A549 (cell line): Measurements from ENCODE around the gene FOXS1. TPM values are rescaled to one million over a fixed set of nuclear protein-coding genes. Genes with fewer than 3 reads are reported as not detected.

Experiments
- ATAC-seq, 2 experiments: fragments of 200-7000 bp in 1 of 2; fragments of >200 bp in 1 of 2; cut with Nextera tagmentation in 1 of 2; cut with Tn5 transposase in 1 of 2; 3 replicates each; pipeline versions ENCODE4 v1.8.0 to v1.9.1; 2018 to 2020; ENCODE audit warnings: mild to moderate bottlenecking in 1 of 2, moderate library complexity in 1 of 2
- CTCF ChIA-PET: fragments of 300-600 bp; sonication (Branson Sonifier 250); formaldehyde crosslinking; extraction: SDS; loops from one replicate; lab custom pipeline; 2021; ENCODE audit warnings: antibody characterized with exemption, inconsistent platforms; lab: Yijun Ruan, JAX
- POLR2A ChIA-PET: fragments of 350-600 bp; formaldehyde crosslinking; extraction: SDS; loops from one replicate; lab custom pipeline; 2021; ENCODE audit warnings: antibody characterized with exemption, inconsistent platforms; lab: Yijun Ruan, JAX
- DNase-seq, 2 experiments: peaks; one replicate each; pipeline versions ENCODE4 v3.0.0 to v3.0.0-alpha.2; 2011 to 2016; ENCODE audit warnings: low read depth in 1 of 2, low spot score in 1 of 2
- FAIRE-seq: peaks from 2 replicates; lab custom pipeline; 2011; peaks lifted over from hg19 to GRCh38; lab: Jason Lieb, UNC
- H3K27ac ChIP-seq, 2 experiments: fragments of >200 bp; sonication (Bioruptor Twin); formaldehyde crosslinking; 3 replicates each; pipeline ENCODE4 v1.5.1; 2016 to 2017
- H3K4me1 ChIP-seq: fragments of >200 bp; sonication (Bioruptor Twin); formaldehyde crosslinking; 3 replicates; pipeline ENCODE4 v1.6.1; 2016
- H3K4me2 ChIP-seq: fragments of >200 bp; sonication (Bioruptor Twin); formaldehyde crosslinking; 3 replicates; pipeline ENCODE4 v1.6.1; 2016
- H3K4me3 ChIP-seq: fragments of >200 bp; sonication (Bioruptor Twin); formaldehyde crosslinking; 3 replicates; pipeline ENCODE4 v1.5.1; 2016
- H3K9me3 ChIP-seq: fragments of >200 bp; sonication (Bioruptor Twin); formaldehyde crosslinking; 3 replicates; pipeline ENCODE4 v1.6.1; 2016
- CHD2 ChIP-seq: fragments of 150-350 bp; IDR thresholded peaks from 2 replicates; pipeline ENCODE4 v1.6.1; 2014; ENCODE audit warnings: low read length; ENCODE audit not compliant: partially characterized antibody
- EHMT2 ChIP-seq: fragments of 200-600 bp; sonication (generic); IDR thresholded peaks from 2 replicates; pipeline ENCODE4 v1.6.1; 2016; ENCODE audit warnings: antibody characterized with exemption, low read depth, mild to moderate bottlenecking, moderate library complexity
- EP300 ChIP-seq, 2 experiments: fragments of >200 bp; sonication (Bioruptor Twin); formaldehyde crosslinking; IDR thresholded peaks; 2 replicates in 1 of 2; 3 replicates in 1 of 2; pipeline ENCODE4 v1.6.1; 2016 to 2017
- FOSL2 ChIP-seq, 2 experiments: fragments of 450-650 bp in 1 of 2; fragments of >200 bp in 1 of 2; sonication (Bioruptor Twin) in 1 of 2; formaldehyde crosslinking; IDR thresholded peaks; 2 replicates each; pipeline versions ENCODE4 v1.5.0 to v1.6.1; 2016 to 2020; ENCODE audit warnings: mild to moderate bottlenecking in 1 of 2, moderate library complexity in 1 of 2
- HDAC2 ChIP-seq: fragments of 200-600 bp; sonication (generic); IDR thresholded peaks from 2 replicates; pipeline ENCODE4 v1.6.1; 2016
- HOXA7 ChIP-seq: fragments of 250-450 bp; sonication (Bioruptor Pico); IDR thresholded peaks from 2 replicates; pipeline ENCODE4 v1.5.0; 2020; ENCODE audit warnings: mild to moderate bottlenecking, moderate library complexity
- KDM5A ChIP-seq: fragments of 200-600 bp; sonication (generic); IDR thresholded peaks from 2 replicates; pipeline ENCODE4 v1.6.1; 2016; ENCODE audit warnings: antibody characterized with exemption, mild to moderate bottlenecking
- MAFK ChIP-seq: fragments of 450-650 bp; IDR thresholded peaks from 2 replicates; pipeline ENCODE4 v1.6.1; 2014; ENCODE audit not compliant: partially characterized antibody
- NFE2L2 ChIP-seq: fragments of 150-350 bp; conservative IDR thresholded peaks from 2 replicates; pipeline ENCODE4 v1.6.1; 2014; ENCODE audit warnings: low read length
- RAD21 ChIP-seq, 2 experiments: fragments of >200 bp in 1 of 2; sonication (Bioruptor Twin) in 1 of 2; formaldehyde crosslinking in 1 of 2; IDR thresholded peaks in 1 of 2; conservative IDR thresholded peaks in 1 of 2; 2 replicates in 1 of 2; 3 replicates in 1 of 2; pipeline ENCODE4 v1.6.1; 2012 to 2018; ENCODE audit warnings: inconsistent platforms in 1 of 2
- ZC3H11A ChIP-seq: fragments of 450-650 bp; IDR thresholded peaks from 2 replicates; pipeline ENCODE4 v1.6.1; 2014; ENCODE audit warnings: antibody characterized with exemption, mild to moderate bottlenecking
- ZFP36 ChIP-seq: fragments of 450-650 bp; IDR thresholded peaks from 2 replicates; pipeline ENCODE4 v1.6.1; 2014; ENCODE audit warnings: borderline replicate concordance; ENCODE audit not compliant: partially characterized antibody
- ZSCAN20 ChIP-seq: fragments of 250-450 bp; sonication (Bioruptor Pico); IDR thresholded peaks from 2 replicates; pipeline ENCODE4 v1.8.0; 2022; ENCODE audit warnings: mild to moderate bottlenecking, moderate library complexity
- WGBS: methylation state at CpG from one replicate; pipeline ENCODE4 v1.1.6; 2017; ENCODE audit errors: missing lambda C conversion rate; 5-methylcytosine and 5-hydroxymethylcytosine counted together
- polyA plus RNA-seq, 4 experiments: library from polyadenylated mRNA; depleted of rRNA in 3 of 4; stranded (reverse); fragments of >200 nt; fragmentation: RNase III in 1 of 4; extraction: RNeasy Plus Mini Kit Qiagen cat#74134 plus additional on column Dnase treatment in 1 of 4; gene quantifications; 2 replicates in 3 of 4; 3 replicates in 1 of 4; pipeline ENCODE4 v1.2.3, GENCODE V29; 2011 to 2017
- TF ChIP-seq, protein P1 (sequence below): fragments of 250-450 bp; sonication (Bioruptor Pico); IDR thresholded peaks from 2 replicates; pipeline ENCODE4 v1.5.0; 2020; ENCODE audit warnings: low read depth, mild to moderate bottlenecking, moderate library complexity
- TF ChIP-seq, protein P2 (sequence below): IDR thresholded peaks from 2 replicates; pipeline ENCODE4 v1.6.1; 2012
- TF ChIP-seq, protein P3 (sequence below): fragments of 150-350 bp; IDR thresholded peaks from 2 replicates; pipeline ENCODE4 v1.6.1; 2014; ENCODE audit warnings: low read depth, mild to moderate bottlenecking, low read length
- TF ChIP-seq, protein P4 (sequence below): fragments of 200-600 bp; sonication (generic); IDR thresholded peaks from 2 replicates; pipeline ENCODE4 v1.6.1; 2016; ENCODE audit warnings: antibody characterized with exemption, mild to moderate bottlenecking, moderate library complexity
- TF ChIP-seq, protein P5 (sequence below): fragments of >200 bp; sonication (Bioruptor Twin); formaldehyde crosslinking; IDR thresholded peaks from 3 replicates; pipeline ENCODE4 v1.6.1; 2016

Gene FOXS1
- polyA plus RNA-seq, 2 of the 4 experiments (the other 2 are of a cell fraction), result 1.5 to 3.7 TPM

DNA sequence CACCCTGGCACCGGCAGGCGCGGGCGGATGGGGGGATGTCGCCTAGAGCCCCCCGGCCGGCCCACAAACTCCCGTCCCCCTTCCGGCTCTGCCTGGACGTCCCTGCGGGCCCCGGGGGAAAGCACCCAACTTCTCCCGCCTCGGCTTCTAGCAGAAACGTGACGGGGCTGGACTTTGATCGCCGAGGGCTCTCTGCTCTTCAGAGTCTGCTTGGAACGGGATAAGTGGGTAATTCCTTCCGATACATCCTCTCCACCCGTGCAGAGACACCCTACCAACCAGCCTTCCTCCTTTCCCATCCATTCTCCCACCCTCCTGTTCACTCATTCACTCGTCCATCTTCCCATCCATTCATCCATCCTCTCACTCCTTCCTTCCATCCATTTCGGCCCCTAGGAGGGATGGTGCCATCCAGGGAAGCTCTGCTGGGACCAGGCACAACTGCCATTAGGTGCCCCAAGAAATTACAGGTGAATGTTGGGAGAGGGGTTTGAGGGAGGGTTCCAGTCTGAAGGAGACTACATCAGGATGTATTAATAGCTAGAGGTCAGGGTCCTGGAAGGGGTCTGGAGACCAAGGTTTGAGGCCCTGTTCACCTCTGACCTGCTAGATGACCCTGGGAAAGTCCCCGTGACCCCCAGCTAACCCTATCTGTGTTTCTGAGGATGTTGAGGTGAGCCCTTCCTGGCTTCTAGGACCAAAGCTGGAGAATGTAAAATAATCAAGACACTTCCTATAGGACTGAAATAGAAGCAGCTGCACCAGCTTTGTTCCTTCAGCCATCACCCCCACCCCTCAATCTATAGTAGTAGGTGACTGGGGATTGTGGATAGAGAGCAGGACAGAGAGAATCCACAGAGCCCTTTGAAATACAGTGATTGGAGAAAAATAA, 25.6 kb upstream of the FOXS1 start:
- ChIA-PET POLR2A (interaction anchor here (1.3 kb wide), 1 partner anchor 9 kb away, joined by 5 read pairs; no protein-coding TSS in a partner anchor), CTCF (interaction anchor here (0.9 to 3.9 kb wide), 9 partner anchors 8 to 81 kb away, joined by 3 to 22 read pairs (median 6); partner anchors contain the start of genes FOXS1 and PDRG1)
- Histone ChIP-seq H3K27ac (peak overlapping the region; percentile 66 to 90), H3K4me2 (peak overlapping the region; percentile 99), H3K4me3 (peak overlapping the region; percentile 70)
- DNase-seq, result no peak
- no peak; a peak in 2 of 6 replicates for ATAC-seq
- TF ChIP-seq KDM5A, result no peak
- TF ChIP-seq, protein P1, sequence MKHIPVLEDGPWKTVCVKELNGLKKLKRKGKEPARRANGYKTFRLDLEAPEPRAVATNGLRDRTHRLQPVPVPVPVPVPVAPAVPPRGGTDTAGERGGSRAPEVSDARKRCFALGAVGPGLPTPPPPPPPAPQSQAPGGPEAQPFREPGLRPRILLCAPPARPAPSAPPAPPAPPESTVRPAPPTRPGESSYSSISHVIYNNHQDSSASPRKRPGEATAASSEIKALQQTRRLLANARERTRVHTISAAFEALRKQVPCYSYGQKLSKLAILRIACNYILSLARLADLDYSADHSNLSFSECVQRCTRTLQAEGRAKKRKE (CRISPR knock-in tag), result no peak
- TF ChIP-seq, all 56 proteins: peak for 0
- Histone ChIP-seq H3K9me3 (no peaks in the 10 kb centered on the region), H3K4me1 (peaks cover 12% of the 10 kb centered on the region; the same call in 2 of the 3 replicates)
- no peak for FAIRE-seq
- WGBS, result 31% methylated on average over 17 of the region's 24 CpGs

DNA sequence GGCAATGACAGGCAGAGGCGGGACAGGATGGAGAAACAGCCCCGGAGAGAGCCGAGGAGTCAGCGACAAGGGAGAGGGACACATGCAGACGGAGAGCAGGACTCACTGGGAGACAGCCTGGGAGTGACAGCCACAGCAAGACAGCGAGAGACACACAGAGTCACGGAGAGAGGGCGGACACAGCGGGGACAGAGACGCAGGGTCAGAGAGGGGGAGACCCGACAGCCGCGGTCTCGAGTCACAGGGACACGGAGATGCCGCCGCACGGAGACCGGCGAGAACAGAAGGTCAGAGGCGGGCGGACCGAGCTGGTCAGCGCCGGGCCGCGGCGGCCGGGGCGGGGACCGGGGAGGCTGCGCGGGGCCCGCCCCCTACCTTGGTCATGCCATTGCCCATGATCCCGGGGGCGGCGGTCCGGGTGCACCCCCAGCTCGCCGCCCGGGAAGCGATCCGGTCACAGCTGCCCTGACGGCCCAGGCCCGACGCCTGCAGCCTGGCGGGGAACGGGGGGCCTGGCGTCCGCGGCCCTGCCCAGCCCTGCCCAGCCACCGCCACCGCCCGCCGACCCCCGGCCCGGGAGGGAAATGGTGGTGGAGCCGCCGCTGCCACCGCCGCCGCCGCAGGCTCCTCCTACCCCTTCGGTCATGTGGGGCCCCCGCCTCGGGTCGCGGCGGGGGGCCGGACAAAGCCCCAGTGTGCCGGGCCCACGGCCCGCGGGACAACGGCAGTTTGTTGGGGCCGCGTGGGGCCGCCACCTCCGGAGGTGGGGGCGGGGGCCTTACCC, 24.7 kb upstream of the FOXS1 start, which contains the start of the genes DUSP15 and TTLL9:
DUSP15 (minus strand) TSS at position 586 of the 784 bp plus-strand sequence; CDS start at position 396, 190 bp downstream.
TTLL9 (plus strand) TSS at position 693 of the 784 bp plus-strand sequence. CDS start 493 bp downstream, outside the sequence.
- peak within 1 kb of the TSS; percentile 99 for H3K4me2 ChIP-seq
- H3K9me3 ChIP-seq, result no peaks in the 10 kb centered on the region
- DNase-seq, result no peak
- 9% methylated on average over 22 of the region's 80 CpGs for WGBS
- ATAC-seq, result peak; percentile 66 to 83
- CTCF ChIA-PET, result interaction anchor here (1.3 to 3.4 kb wide), 3 partner anchors 12 to 23 kb away, joined by 4 to 10 read pairs (median 6); no protein-coding TSS in a partner anchor
- H3K4me1 ChIP-seq, result peaks cover 12% of the 10 kb centered on the region; the same call in 2 of the 3 replicates
- TF ChIP-seq MAFK (no peak), FOSL2 (IDR thresholded peaks at IDR 0.05) (no peak), FOSL2 (CRISPR knock-in tag; IDR thresholded peaks at IDR 0.05) (no peak), EP300 (IDR thresholded peaks at IDR 0.05) (no peak), ZC3H11A (no peak), CHD2 (no peak), RAD21 (conservative IDR thresholded peaks at IDR 0.05 in 1 of 2, IDR thresholded peaks at IDR 0.05 in 1 of 2) (no peak), EHMT2 (no peak), ZSCAN20 (CRISPR knock-in tag) (no peak), ZFP36 (no peak), KDM5A (no peak), HDAC2 (no peak), HOXA7 (CRISPR knock-in tag) (no peak), NFE2L2 (no peak)
- TF ChIP-seq, protein P2, sequence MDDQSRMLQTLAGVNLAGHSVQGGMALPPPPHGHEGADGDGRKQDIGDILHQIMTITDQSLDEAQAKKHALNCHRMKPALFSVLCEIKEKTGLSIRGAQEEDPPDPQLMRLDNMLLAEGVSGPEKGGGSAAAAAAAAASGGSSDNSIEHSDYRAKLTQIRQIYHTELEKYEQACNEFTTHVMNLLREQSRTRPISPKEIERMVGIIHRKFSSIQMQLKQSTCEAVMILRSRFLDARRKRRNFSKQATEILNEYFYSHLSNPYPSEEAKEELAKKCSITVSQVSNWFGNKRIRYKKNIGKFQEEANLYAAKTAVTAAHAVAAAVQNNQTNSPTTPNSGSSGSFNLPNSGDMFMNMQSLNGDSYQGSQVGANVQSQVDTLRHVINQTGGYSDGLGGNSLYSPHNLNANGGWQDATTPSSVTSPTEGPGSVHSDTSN, result no peak
- TF ChIP-seq, protein P3, sequence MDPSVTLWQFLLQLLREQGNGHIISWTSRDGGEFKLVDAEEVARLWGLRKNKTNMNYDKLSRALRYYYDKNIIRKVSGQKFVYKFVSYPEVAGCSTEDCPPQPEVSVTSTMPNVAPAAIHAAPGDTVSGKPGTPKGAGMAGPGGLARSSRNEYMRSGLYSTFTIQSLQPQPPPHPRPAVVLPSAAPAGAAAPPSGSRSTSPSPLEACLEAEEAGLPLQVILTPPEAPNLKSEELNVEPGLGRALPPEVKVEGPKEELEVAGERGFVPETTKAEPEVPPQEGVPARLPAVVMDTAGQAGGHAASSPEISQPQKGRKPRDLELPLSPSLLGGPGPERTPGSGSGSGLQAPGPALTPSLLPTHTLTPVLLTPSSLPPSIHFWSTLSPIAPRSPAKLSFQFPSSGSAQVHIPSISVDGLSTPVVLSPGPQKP, result no peak
- TF ChIP-seq, protein P4, sequence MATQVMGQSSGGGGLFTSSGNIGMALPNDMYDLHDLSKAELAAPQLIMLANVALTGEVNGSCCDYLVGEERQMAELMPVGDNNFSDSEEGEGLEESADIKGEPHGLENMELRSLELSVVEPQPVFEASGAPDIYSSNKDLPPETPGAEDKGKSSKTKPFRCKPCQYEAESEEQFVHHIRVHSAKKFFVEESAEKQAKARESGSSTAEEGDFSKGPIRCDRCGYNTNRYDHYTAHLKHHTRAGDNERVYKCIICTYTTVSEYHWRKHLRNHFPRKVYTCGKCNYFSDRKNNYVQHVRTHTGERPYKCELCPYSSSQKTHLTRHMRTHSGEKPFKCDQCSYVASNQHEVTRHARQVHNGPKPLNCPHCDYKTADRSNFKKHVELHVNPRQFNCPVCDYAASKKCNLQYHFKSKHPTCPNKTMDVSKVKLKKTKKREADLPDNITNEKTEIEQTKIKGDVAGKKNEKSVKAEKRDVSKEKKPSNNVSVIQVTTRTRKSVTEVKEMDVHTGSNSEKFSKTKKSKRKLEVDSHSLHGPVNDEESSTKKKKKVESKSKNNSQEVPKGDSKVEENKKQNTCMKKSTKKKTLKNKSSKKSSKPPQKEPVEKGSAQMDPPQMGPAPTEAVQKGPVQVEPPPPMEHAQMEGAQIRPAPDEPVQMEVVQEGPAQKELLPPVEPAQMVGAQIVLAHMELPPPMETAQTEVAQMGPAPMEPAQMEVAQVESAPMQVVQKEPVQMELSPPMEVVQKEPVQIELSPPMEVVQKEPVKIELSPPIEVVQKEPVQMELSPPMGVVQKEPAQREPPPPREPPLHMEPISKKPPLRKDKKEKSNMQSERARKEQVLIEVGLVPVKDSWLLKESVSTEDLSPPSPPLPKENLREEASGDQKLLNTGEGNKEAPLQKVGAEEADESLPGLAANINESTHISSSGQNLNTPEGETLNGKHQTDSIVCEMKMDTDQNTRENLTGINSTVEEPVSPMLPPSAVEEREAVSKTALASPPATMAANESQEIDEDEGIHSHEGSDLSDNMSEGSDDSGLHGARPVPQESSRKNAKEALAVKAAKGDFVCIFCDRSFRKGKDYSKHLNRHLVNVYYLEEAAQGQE, result no peak
- TF ChIP-seq, protein P5, sequence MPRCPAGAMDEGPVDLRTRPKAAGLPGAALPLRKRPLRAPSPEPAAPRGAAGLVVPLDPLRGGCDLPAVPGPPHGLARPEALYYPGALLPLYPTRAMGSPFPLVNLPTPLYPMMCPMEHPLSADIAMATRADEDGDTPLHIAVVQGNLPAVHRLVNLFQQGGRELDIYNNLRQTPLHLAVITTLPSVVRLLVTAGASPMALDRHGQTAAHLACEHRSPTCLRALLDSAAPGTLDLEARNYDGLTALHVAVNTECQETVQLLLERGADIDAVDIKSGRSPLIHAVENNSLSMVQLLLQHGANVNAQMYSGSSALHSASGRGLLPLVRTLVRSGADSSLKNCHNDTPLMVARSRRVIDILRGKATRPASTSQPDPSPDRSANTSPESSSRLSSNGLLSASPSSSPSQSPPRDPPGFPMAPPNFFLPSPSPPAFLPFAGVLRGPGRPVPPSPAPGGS, result no peak
- H3K4me3 ChIP-seq, result peak within 1 kb of the TSS; percentile 70
- FAIRE-seq, result no peak
- POLR2A ChIA-PET, result interaction anchor here (1.3 kb wide), 1 partner anchor 9 kb away, joined by 5 read pairs; no protein-coding TSS in a partner anchor
- H3K27ac ChIP-seq, result peak within 1 kb of the TSS; percentile 66 to 90
